ENCODE results near the gene GUCA1A.

- TF ChIP-seq CTCF (IDR thresholded peaks at IDR 0.05) (no peak), POLR2AphosphoS5 (IDR thresholded peaks at IDR 0.05) (no peak), EP300 (IDR thresholded peaks at IDR 0.05) (no peak)
Observed at GRCh38 chr6:42140032-42140431, 33.1 kb upstream of the GUCA1A start.

All from upper lobe of left lung (tissue), 4 donors.